ENCODE measurements around the gene SUN5. TPM values are rescaled to one million over a fixed set of nuclear protein-coding genes. Genes with fewer than 3 reads are reported as not detected.

Gene SUN5
- total RNA-seq, 1 experiment from 2014 or later: not detected

- H3T11ph ChIP-seq (ENCODE audit: low read length): no peak overlapping the region
- H2BK15ac ChIP-seq (ENCODE audit: low read depth, low read length): no peak overlapping the region
- Mint-ChIP-seq H3K9me3 (no peaks in the 10 kb centered on the region), H3K27ac (no peak overlapping the region), H3K36me3 (ENCODE audit: insufficient read depth in 1 of 3, low read depth in 3 of 3) (no peaks in the 10 kb centered on the region), H3K4me3 (no peak overlapping the region), H3K4me1 (peaks cover 2 to 3% of the 10 kb centered on the region in 2 experiments; a peak in 3 of 4 replicates), H3K27me3 (ENCODE audit: low read depth) (peaks cover 6% of the 10 kb centered on the region)
- no peak overlapping the region for H3K4me2 ChIP-seq (ENCODE audit: insufficient read depth, insufficient read length, low read length)
- no peaks in the 10 kb centered on the region for H3K79me1 ChIP-seq (ENCODE audit: insufficient read depth, low read depth, low read length, poor library complexity, severe bottlenecking)
- no peak overlapping the region for H4K91ac ChIP-seq (ENCODE audit: insufficient read length, low read depth, low read length)
- H3K9me3 ChIP-seq (ENCODE audit: control insufficient read depth, low read depth, low read length): no peaks in the 10 kb centered on the region
- H4K20me1 ChIP-seq (ENCODE audit: control insufficient read depth, insufficient read depth, insufficient read length): no peaks in the 10 kb centered on the region
- H2BK120ac ChIP-seq (ENCODE audit: low read depth, low read length, poor library complexity, severe bottlenecking): no peak overlapping the region
- H4K5ac ChIP-seq (ENCODE audit: insufficient read length, low read depth, low read length): no peak overlapping the region
- H2BK5ac ChIP-seq (ENCODE audit: insufficient read length, low read length): no peak overlapping the region
- no peaks in the 10 kb centered on the region for H3K4me1 ChIP-seq (ENCODE audit: insufficient read depth, low read length)
- no peak overlapping the region for H3K9ac ChIP-seq (ENCODE audit: extremely low read depth, insufficient read length, low read length)
- no peak overlapping the region for H3K4ac ChIP-seq (ENCODE audit: low read depth, low read length)
- no peak overlapping the region for H2BK20ac ChIP-seq (ENCODE audit: low read depth, low read length, poor library complexity, severe bottlenecking)
- no peak overlapping the region for H2AK5ac ChIP-seq (ENCODE audit: insufficient read length, low read length)
- H2AFZ ChIP-seq (ENCODE audit: low read length): no peak overlapping the region
- no peak overlapping the region for H4K8ac ChIP-seq (replicated peaks; ENCODE audit: insufficient read length, low read depth, low read length)
- no peaks in the 10 kb centered on the region for H3K27me3 ChIP-seq (ENCODE audit: insufficient read depth, low read length)
- WGBS (ENCODE audit: extremely low coverage, insufficient read length, low lambda C conversion rate): no CpG with 5 or more reads among the region's 1 CpG
- H3K23me2 ChIP-seq (ENCODE audit: insufficient read length, low read depth, low read length, poor library complexity, severe bottlenecking): no peaks in the 10 kb centered on the region
- no peak for TF ChIP-seq CTCF (conservative IDR thresholded peaks at IDR 0.05)
- H3K14ac ChIP-seq (ENCODE audit: insufficient read depth, low read length): no peak overlapping the region
- no peak overlapping the region for H3K56ac ChIP-seq (ENCODE audit: insufficient read length, low read depth, low read length)
- H2BK12ac ChIP-seq (ENCODE audit: insufficient read length, low read depth, low read length): no peak overlapping the region
- no peak overlapping the region for H3K23ac ChIP-seq (ENCODE audit: insufficient read length, low read depth, low read length)
- no peak for DNase-seq
- H3K27ac ChIP-seq (ENCODE audit: insufficient read length, low read depth, low read length): no peak overlapping the region
- no peaks in the 10 kb centered on the region for H3K79me2 ChIP-seq (ENCODE audit: insufficient read depth, low read length)
- H3K18ac ChIP-seq (ENCODE audit: insufficient read length, low read depth, low read length): no peak overlapping the region
Observed at GRCh38 chr20:33024243-33024560, 20.0 kb upstream of the SUN5 start.
